HG02678 (cell line): ENCODE results near the gene PHLPP1.

Experiments used
- ATAC-seq: cut with Tn5 transposase; IDR thresholded peaks from one replicate; pipeline ENCODE4 v1.9.1; 2021; ENCODE audit warnings: mild to moderate bottlenecking, moderate library complexity; ENCODE audit not compliant: unreplicated experiment

PHLPP1 gene

DNA sequence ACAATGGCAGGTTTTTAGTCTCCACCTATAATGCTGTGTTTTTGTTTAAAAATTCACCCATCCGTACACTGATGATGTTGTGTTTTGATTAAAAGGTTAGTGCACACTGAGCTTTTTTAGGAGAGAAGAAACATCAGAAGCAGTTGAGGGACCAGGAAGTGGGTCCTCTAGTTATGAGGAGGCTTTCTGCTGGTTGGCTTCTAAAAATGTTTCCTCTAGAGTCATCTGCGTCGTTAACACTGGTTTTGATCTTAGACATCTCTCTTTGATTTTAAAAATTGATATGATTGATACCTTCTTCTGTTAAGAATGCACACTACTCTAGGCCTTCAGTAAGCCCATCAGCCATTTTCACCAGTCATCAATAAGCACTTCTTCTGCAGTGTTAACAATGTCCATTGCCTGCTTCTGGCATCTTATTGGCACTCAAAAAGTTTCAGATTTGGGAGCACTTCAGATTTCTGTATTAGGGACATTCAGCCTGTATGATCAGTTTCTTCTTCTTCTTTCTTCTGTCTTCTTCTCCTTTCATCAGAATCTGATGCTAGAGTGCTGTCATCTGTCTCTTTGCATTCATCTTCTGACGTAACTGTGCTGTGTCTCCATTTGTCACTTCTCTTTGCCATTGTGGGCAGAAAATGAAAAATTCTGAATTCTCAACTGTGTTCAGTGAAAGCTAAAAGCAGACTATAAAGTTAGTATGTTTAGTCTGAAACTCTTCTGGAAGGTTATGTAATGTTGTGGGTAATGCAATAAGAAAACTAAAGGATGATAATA is 56.3 kb downstream of the PHLPP1 start:
- ATAC-seq, result no peak

DNA sequence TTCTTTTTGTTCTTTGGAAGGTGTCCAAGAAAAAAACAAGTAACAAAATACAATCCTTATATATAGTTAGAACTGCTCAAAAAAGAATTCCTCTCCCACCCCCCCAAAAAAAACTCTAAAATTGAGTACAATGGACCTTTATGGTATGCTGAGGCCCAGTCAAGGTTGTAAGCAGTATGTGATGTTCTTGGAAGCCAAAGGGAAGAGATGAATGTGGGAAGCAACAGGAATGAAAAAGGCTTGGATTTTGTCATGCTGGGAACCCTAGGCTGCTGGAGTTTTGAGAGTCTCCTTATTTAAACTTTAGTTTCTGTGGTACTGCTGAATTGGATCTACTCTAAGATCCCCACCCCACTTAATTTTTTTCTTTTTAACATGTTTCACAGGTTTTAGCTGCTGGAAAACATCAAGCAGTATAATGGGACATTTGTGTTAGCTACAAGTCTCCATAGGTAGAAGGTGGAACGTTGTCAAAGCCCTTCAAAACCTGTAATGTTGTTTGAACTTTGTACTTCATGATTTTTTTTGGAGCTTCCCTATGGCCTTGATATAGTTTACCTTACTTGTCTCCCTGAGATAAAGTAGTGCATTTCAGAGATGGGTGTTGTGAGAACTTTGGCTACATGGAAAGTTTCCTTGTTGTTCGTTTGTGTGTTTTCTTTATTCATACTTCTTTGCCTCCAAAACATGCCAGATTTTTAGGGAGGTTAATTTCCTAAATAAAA is 57.7 kb downstream of the PHLPP1 start:
- ATAC-seq, result no peak

DNA sequence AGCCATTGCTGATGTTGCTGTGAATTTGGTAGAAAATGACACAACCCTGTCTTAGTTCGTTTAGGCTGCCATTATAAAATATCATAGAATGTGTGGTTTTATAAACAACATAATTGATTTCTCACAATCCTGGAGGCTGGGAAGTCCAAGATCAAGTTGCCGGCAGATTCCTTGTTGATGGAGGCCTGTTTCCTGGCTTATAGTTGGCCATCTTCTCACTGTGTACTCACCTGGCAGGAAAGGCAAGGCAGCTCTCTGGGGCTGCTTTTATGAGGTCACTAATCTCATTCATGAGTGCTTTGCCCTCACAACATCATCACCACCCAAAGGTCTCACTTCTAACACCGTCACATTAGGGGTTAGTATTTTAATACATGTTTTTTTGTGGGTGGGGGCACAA is 58.4 kb downstream of the PHLPP1 start:
- no peak for ATAC-seq

DNA sequence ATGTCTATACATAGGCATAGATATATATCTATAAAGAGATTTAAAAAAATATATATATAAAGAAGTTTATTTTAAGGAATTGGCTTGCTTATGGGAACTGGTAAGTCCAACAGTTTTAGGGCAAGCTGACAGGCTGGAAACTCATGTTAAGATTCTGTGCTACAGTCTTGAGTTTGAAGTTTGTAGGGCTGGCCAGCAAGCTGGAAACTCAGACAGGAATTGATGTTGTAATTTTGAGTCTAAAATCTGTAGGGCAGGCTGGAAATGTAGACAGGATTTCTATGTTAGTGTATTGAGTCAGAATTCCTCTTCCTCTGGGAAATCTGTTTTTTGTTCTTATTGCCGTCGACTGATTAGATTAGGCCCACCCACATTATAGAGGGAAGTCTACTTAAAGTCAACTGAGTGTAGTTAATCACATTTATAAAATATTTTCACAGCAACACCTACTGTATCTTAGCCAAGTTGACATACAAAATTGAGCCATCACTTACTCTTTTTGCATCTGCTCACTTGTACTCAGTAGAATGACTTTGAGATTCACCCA is 60.8 kb downstream of the PHLPP1 start:
- ATAC-seq, result no peak

DNA sequence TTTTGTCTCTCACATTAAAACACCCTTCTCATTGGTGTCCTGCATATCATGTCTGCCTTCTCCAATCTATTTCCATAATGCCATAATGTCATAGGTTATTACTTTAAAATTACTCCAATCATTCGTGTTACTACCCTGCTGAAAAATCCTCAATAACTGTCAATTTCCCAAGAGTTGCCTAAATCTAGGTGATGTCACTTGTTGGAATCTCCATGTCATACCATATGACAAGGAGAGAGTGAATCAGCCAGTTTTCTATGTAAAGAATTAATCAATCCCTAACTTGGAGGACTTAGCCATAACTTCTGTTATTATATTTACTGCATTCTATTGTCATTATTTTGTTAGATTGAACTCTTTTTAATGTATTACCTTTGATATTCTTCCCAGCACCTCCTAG is 62.5 kb downstream of the PHLPP1 start:
- no peak for ATAC-seq

DNA sequence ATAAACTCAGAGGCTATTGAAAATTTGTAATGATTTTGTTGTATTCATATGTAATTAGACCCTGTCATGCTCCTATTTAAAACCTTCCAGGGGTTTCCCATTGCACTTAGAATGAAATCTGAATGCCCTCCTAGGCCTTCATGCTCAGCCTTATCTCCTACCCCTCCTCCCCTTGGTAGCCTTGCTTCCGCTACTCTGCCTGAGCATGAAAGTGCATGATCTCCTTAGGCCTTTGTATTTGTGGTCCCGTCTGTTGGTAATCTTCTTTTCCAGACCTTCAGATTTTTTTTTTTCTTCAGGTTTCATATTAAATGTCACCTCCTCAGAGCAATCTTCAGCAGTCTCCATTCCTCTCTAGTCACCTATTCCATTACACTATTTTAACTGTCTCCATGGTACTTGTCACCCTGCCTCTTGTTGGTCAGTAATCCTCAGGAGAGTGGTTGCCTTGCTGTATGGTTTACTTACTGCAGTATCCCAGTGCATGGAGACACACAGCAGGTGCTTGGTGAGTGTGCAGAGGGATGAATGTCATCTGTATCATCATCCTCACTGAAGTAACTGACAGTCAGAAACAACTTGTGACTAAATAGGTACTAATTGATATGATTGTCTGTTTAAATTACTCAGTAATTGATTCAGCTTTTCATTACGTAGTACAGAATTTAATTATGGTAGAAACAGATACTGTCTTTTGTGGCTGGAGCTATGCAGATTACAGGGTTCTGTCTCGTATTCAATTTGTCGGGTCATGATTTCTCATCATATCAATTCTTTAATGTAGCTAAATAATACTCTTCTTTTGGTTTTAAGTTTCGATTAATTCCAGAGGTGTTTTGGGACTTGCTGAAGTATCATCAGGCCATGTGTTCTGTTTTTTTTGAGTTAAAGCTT is 63.9 kb downstream of the PHLPP1 start:
- ATAC-seq, result no peak

DNA sequence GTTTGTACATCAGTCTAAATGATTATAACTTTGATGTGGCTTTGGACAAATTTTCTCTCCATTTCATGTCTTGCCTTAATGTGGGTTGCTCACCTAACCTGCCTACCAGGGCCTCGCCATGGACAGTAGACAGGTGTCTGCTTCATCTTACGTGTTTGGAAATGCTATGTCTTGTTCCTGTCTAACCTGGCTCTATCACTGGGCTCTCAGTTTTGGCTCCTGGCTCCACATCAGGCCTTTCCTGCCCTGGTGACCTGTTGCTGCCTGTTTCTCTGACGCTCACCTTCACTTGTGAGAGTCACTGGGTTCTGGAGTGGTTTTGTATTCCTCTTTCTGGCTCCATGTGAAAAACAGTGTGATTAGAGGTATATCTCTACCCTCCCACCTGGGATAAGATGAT is 65.9 kb downstream of the PHLPP1 start:
- ATAC-seq, result no peak

DNA sequence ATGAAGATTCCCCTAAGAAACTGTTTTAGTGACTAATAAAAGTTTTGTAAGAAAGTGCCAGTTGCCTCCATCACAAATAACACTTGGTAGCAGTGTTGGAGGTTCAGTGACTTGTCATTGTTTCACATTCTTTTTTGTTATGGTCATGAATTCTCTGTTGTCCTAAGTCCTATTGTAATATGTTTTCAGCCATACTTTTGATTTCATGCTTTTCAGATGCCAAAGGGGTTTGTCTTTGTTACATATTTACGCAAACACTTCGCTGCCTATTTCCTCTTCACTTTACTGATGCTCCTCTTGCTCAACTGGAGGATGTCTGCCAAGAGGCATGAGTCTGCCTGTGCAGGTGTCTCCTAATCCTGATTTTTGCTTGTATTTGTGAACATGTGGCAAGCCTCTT is 66.6 kb downstream of the PHLPP1 start:
- no peak for ATAC-seq

DNA sequence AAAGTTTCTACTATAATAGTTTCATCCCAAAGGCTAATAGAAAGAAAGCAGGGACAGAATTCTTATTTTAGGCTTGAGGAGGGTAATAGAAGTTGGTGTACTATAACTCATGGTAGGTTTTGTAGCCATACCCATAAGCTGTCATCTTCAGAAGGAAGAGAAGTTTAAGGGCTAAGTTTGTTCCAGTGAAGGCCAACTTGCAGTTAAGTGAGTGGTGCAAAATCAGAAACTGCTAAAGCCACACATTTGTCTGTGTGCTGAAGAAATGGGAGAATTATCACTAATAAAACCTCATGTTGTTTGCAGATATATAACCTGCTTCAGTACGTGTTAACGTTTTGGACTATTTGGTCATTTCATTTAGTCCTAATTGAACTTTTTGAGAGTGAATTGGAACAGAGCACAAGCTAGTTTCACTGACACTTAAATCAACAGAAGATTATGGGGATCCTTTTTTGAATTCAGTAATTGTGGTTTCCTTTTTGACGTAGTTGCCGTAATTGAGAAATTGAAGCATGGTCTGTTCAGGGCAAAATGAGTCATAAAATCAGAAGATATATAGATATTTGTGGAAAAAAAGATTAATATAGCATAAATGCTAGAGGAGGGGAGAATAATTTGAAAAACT is 69.1 kb downstream of the PHLPP1 start:
- no peak for ATAC-seq

DNA sequence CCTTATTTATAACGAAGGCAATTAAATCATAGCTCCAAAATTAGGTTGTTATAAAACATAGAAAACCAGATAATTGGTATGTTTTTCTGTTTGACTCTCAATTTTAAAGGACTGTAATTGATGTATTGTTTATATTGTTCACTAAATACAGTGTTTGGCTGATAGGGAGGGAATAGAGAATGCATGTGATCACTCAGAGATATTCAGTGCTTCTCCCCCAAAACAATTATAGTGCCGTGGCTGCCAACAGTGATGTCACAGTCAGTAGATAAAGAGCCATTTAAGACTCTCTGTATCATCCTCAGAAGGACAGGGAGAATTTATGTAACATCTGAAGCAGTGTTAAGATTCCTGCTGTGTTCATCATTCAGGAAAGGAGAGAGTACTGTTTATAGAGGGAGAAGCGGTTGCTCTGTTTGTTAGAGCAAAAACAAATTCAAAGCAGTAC is 69.6 kb downstream of the PHLPP1 start:
- no peak for ATAC-seq

DNA sequence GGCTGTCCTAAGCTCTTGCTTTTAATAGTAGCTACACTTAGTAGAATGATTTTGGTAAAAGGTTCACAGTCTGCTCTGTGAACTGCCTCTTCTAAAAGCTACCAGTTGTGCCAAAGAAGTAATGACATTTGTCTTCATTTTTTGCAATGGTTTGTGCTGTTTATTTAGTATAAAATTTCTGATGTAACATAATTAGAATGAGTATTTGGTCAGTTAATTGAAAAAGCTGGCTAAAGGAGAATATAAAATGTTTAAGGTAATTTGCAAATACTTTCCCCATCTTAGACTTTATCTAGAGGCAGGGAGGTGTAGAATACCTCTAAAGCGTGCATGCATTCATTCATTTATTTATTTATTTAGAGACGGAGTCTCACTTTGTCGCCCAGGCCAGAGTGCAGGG is 71.3 kb downstream of the PHLPP1 start:
- no peak for ATAC-seq

DNA sequence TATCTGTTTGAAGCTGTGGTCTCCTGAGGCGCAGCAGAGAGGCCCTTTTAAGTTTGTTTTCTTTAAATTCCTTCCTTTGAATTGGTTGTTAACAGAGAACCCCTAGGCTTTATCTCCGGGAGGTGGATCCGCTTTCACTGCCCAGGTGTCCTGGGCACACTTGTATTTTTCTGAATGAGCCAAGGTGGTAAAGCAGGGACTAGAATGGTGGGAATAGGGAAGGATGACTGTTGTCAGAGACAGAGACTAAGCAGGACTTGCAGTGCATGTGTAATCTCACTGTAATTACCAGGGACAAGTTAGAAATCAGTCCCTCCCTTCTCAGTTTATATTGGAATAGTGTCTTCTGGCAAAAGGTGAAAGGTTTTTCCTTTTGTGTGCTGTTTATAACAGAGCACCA is 72.8 kb downstream of the PHLPP1 start:
- no peak for ATAC-seq

DNA sequence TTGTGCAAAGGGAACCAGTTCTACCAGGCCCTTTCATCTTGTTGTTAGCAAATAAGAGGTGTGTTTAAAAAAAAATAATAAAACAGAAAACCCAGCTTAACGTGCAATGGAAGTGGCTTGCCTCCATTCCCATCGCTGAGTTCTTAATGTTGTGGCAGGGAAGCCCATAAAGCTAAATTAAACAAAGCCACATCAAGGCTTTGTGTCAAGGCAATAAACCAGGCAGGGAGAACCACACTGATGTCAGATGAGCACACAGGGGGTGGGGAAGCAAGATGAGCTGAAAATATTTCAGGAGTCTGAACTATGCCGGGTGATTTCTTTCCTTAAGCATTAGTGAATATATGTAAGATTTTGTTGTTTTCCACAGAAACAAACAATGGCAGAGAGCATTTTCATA is 73.5 kb downstream of the PHLPP1 start:
- ATAC-seq, result no peak

DNA sequence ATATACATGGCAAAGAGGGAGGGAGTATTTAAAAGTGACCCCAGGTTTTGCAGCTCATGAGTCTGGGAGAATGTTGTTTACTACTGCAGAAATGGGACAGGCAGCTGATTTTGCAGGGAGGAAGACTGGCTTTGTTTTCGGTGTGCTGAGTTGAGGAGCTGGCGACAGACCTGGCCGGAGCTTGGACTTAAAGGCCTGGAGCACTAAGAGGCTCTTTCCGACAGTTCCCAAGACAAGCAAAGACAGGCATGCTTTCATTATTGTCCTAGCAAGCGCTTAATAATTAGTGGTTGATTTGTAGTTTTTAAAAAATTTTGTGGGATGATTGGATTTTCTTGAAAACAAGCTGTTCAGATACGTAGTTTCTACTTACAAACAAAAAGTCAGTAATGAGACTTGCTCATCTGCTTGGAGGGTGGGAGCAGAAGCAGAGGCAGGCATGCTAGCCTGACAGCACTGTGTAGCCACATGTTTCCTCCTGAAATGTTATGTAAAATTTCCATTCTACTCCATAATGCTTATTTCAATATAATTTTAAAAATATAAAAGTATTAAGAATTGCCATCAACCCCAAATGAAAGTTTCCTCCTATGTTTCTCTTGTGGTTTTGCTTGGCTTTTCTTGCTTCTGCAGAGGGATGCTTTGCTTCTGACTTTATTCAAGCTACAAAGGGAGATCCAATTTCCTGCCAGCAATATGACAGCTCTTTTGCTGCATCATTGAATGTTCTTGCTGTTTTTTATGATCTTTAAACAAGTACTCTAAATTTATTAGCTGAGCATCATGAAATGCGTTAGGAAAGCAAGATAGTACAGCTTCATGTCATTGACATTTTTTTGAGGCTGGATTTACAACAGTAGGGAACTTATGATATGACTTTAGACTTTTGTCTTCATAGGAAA is 75.8 kb downstream of the PHLPP1 start:
- no peak for ATAC-seq

DNA sequence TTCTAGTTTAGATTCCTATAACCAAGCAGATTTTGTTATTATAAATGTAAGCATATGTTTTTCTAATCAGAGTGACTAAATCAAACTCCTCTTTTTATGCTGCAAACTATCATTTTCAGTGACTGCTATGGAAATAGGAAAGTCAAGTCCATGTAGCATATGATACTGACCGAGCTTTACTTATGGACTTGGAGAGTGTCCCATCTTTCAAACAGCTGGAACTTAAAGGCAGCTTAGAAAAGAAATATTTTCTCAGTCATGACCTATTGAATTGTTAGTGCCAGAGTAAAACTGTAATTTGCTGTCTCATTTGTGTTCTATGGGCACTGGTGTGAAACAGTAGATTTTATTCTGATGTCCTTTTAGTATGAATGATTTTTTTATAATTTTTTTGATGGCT is 76.7 kb downstream of the PHLPP1 start:
- no peak for ATAC-seq

DNA sequence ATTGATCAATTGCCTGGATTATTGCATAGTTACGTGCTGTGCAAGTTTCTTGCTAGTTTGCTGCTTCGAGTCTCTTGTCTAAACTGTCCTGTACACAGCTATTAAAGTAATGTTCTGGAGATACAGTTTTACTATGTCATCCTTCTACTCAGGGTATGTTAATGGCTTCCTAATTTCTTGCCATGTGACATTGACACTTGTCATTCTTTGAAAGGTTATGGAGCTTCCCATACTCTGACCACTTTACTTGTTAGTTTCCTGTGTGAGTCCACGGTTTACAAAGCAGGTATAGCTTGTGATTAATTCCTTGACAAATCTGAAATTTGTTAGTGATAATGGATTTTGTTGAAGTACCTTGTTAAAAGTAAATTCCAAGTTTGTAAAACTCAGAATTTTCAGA is 80.5 kb downstream of the PHLPP1 start:
- no peak for ATAC-seq

DNA sequence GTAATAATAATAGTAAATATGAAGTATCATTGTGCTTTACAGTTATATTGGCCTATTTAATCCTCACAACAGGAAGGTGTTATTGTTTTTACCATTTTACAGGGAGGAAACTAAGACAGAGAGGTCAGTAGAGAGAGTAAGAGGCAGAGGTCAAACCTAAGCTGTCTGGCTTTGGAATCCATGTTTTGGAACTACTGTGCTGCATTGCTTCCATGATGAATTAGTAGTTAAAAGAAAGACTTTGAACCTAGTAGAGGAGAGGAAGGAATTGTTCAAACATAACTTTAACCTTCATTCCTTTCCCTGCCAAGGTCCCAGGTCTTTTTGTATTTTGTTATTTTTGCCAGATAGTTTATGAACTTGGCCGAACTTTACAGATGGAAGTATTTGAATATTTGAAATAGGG is 80.9 kb downstream of the PHLPP1 start:
- ATAC-seq, result no peak

DNA sequence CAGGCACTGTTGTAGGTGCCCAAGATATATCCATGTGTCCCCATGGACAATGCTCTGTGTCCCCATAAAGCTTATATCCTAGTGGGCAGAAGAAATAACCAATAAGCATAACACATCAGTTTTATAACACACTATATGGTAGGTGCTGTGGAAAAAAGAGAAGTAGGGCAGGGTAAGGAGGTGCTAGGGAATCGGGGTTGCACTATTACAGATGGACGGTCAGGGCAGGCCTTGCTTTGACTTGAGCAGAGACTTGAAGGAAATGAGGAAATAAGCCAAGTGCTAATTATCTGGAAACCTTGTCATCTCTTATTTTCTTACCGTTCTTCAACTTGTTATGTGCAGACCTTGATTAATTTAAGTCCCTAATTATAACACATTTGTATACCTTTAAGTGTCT is 82.0 kb downstream of the PHLPP1 start:
- no peak for ATAC-seq

DNA sequence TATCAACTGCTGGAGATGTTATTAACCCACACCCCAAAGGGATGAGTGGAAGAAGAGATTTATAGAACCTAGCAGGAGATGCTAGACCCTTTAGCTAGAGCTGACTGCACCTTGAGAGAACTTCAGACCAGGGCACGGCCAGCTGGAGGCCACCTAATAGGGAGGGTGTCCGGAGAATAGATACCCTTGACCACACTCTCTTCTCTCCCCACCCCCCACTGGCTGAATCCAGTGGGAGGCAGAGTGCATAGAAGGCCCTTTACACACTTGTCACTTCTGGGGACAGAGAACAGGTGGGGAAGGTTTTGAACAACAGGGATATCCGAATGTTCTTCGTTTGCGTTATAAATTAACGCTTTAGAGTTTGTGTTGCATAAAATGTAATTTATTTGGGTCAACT is 84.6 kb downstream of the PHLPP1 start:
- no peak for ATAC-seq

DNA sequence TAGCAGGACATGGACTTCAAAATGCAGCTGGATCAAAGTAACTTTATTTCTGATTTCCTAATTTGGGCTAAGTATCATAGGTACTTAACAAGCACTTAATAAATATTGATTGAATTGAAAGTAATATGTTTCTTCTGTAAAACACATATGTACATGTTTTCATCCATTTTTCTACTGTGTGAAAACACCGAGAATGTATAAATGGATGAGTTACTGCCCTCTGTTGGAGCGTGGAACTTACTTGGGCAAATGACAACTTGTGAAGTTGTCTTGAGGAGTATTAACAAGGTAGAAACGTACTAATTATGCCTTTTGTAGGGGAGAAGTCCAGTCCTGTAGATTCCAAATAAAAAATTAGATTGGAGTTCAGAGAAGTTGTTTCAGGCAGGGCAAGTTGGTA is 87.2 kb downstream of the PHLPP1 start:
- ATAC-seq, result no peak
